Left cardiac atrium (tissue), 4 donors: ENCODE measurements around the gene ZNF579. TPM values are rescaled to one million over a fixed set of nuclear protein-coding genes. Genes with fewer than 3 reads are reported as not detected.
A peak's percentile ranks its signal among the peaks of the same experiment; 100 is the strongest.
"Not testable (repeated sequence)": the region's sequence is repeated elsewhere in the genome, so short reads cannot be mapped to it uniquely, and the experiment has no call there.

Experiments used
- ATAC-seq, 2 donors: fragments of 200-7000 bp; cut with Tn5 transposase; one replicate each; pipeline ENCODE4 v1.9.1; 2020; ENCODE audit warnings: mild to moderate bottlenecking in 2 of 2, moderate library complexity in 2 of 2
- DNase-seq: peaks from one replicate; pipeline ENCODE4 v3.0.0-alpha.2; 2020
- intact Hi-C, 2 donors: fragments of 100-400 bp; cut with DNase I; formaldehyde crosslinking; loops; one replicate each; pipeline versions ENCODE4 v1.14.1 to v1.15.1; 2022 to 2023
- total RNA-seq, 2 donors: library from RNA; stranded (reverse); fragmentation: NEBNext Ultra II Directional; extraction: Animal tissue kit (Norgen Biotek cat#: 25700); gene quantifications; one replicate each; pipeline ENCODE4 v1.2.1, GENCODE V29; 2021
- donor health status: DM: no; HTN: yes; CAD: no.
- donor health status: DM: no; HTN: yes; CAD: no; lungs with severe emphysema.
- donor health status: DM: yes; HTN: yes; CAD: no.
- donor health status: Dilated cardiomyopathy.

The ZNF579 gene
- total RNA-seq, 2 donors from 2014 or later: 10.8 to 12.7 TPM

GRCh38 chr19:55535173-55535964, 45.3 kb downstream of the ZNF579 start:
- ATAC-seq: peak in 1 of 2 donors; percentile 25
- DNase-seq: no peak
- intact Hi-C loops: no loop called here

GRCh38 chr19:55534280-55534679, 46.4 kb downstream of the ZNF579 start:
- ATAC-seq, intact Hi-C loops, DNase-seq: not testable (repeated sequence)

GRCh38 chr19:55530996-55531395, 49.7 kb downstream of the ZNF579 start:
- intact Hi-C loops: no loop called here
- ATAC-seq (no peak), DNase-seq (no peak)

- ATAC-seq (no peak), DNase-seq (no peak)
- intact Hi-C loops: no loop called here
Observed at GRCh38 chr19:55529636-55530234, 50.9 kb downstream of the ZNF579 start.

GRCh38 chr19:55528030-55528803, 52.4 kb downstream of the ZNF579 start:
- intact Hi-C loops: no loop called here
- no peak for ATAC-seq
- DNase-seq: no peak

GRCh38 chr19:55527197-55528029, 53.2 kb downstream of the ZNF579 start:
- no peak for ATAC-seq
- intact Hi-C loops: no loop called here
- no peak for DNase-seq

Other genes with a start within 250 kb of the ZNF579 start
- 1 to 10 TPM; 6.7 to 6.9 TPM for gene KMT5C, start 241.0 kb downstream of the ZNF579 start, total RNA-seq
- not detected for gene COX6B2, start 226.1 kb downstream of the ZNF579 start, total RNA-seq
- not detected for gene GARIN5B, start 217.6 kb downstream of the ZNF579 start, total RNA-seq
- not detected for gene IL11, start 210.4 kb downstream of the ZNF579 start, total RNA-seq
- gene TMEM190, start 204.0 kb downstream of the ZNF579 start, total RNA-seq: not detected
- gene TMEM238, start 196.6 kb downstream of the ZNF579 start, total RNA-seq: under 1 TPM; 0.84 to 0.97 TPM
- 100 to 1,000 TPM; 789 to 866 TPM for gene RPL28, start 194.9 kb downstream of the ZNF579 start, total RNA-seq
- 10 to 100 TPM; 18.1 to 29.9 TPM for gene UBE2S, start 173.1 kb downstream of the ZNF579 start, total RNA-seq
- not detected for gene SHISA7, start 137.5 kb downstream of the ZNF579 start, total RNA-seq
- 10 to 100 TPM; 58.4 to 60.5 TPM for gene ISOC2, start 119.2 kb downstream of the ZNF579 start, total RNA-seq
- not detected for gene C19orf85, start 116.1 kb downstream of the ZNF579 start, total RNA-seq
- gene ZNF628, start 104.2 kb downstream of the ZNF579 start, total RNA-seq: 1 to 10 TPM; 5.3 to 9.0 TPM
- 10 to 100 TPM in 1 of 2 donors, 1 to 10 TPM in 1; 9.2 to 13.7 TPM for gene NAT14, start 95.7 kb downstream of the ZNF579 start, total RNA-seq
- 1 to 10 TPM; 5.7 to 6.7 TPM for gene SSC5D, start 92.4 kb downstream of the ZNF579 start, total RNA-seq
- gene SBK2, start 43.7 kb downstream of the ZNF579 start, total RNA-seq: 100 to 1,000 TPM; 151 to 181 TPM
- 10 to 100 TPM; 55.3 to 62.7 TPM for gene SBK3, start 35.3 kb downstream of the ZNF579 start, total RNA-seq
- gene FIZ1, start 18.7 kb upstream of the ZNF579 start, total RNA-seq: 10 to 100 TPM; 14.5 to 17.0 TPM
- gene ZNF524, start 19.4 kb upstream of the ZNF579 start, total RNA-seq: 10 to 100 TPM; 14.1 to 18.7 TPM
- gene ZNF865, start 24.8 kb upstream of the ZNF579 start, total RNA-seq: 10 to 100 TPM; 16.2 to 20.2 TPM
- 10 to 100 TPM; 11.1 to 11.7 TPM for gene ZNF784, start 43.7 kb upstream of the ZNF579 start, total RNA-seq
- 10 to 100 TPM; 17.7 to 27.7 TPM for gene ZNF580, start 60.2 kb upstream of the ZNF579 start, total RNA-seq
- gene ZNF581, start 62.8 kb upstream of the ZNF579 start, total RNA-seq: 1 to 10 TPM; 8.4 to 8.6 TPM
- gene CCDC106, start 67.4 kb upstream of the ZNF579 start, total RNA-seq: 10 to 100 TPM; 17.4 to 19.4 TPM
- gene U2AF2, start 74.2 kb upstream of the ZNF579 start, total RNA-seq: 10 to 100 TPM; 82.4 to 87.5 TPM
- gene EPN1, start 94.4 kb upstream of the ZNF579 start, total RNA-seq: 100 to 1,000 TPM; 148 to 165 TPM
- gene NLRP9, start 157.6 kb upstream of the ZNF579 start, total RNA-seq: not detected
- gene RFPL4A, start 178.2 kb upstream of the ZNF579 start, total RNA-seq: not detected
- gene RFPL4AL1, start 188.3 kb upstream of the ZNF579 start, total RNA-seq: not detected